NB4 (cell line): ENCODE results near the gene NISCH.

ENCODE experiments used
- DNase-seq: peaks from one replicate; pipeline ENCODE4 v3.0.0; 2010; ENCODE audit warnings: low read depth
- H3K4me3 ChIP-seq: one replicate; pipeline ENCODE4 v1.5.1; 2011; ENCODE audit warnings: mild to moderate bottlenecking, low read depth, low read length, moderate library complexity
- MYC ChIP-seq: IDR thresholded peaks from 2 replicates; pipeline ENCODE4 v1.6.1; 2011; ENCODE audit warnings: low read depth, low read length
- POLR2A ChIP-seq: IDR thresholded peaks from 2 replicates; pipeline ENCODE4 v1.6.1; 2011; ENCODE audit warnings: mild to moderate bottlenecking; ENCODE audit not compliant: insufficient read length; ENCODE audit errors: extremely low read depth
- TF ChIP-seq, protein P1 (sequence below): IDR thresholded peaks from one replicate; pipeline ENCODE4 v1.5.1; 2012; ENCODE audit warnings: low read depth, low read length
- TF ChIP-seq, protein P2 (sequence below): IDR thresholded peaks from 2 replicates; pipeline ENCODE4 v1.6.1; 2011; ENCODE audit warnings: low read depth, low read length

The NISCH gene

DNA sequence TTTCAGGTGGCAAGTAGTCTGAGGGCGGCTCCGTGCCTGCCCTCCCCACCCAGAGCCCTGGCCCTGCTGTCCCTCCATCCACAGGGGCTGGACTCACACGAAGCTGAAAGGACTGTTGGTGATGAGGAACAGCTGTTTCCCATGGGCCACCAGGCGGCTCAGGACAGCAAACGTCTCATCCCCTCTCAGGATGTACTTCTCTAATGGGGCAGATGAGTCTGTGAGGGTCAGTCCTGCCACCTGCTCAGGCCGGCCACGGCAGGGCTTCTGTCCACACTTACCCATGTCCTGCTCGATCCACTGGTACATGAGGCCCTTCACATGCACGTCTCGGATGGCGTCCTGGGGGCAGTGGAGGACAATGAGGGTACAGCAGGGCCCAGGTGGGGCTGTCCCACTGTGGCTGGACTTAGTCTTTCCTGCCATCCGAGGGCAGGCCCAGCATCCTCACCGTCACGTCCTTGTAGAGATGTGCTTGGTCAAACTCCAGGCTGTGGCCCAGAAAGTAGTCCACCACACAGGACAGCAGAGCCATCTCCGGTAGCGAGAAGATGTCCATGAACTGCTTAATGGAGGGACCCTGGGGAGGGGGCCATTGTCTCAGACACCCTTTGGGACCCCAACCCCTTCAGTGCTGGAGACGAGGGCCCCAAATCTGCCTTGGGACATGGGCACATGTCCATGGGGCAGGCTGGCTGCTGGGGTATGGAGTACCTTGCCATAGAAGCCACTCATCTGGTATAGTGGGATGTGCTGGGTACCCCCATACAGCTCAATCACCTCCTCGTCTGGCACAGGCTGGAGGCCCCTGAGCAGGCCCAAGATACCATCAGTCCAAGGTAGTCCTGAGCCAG is 72.6 kb downstream of the NISCH start:
- H3K4me3 ChIP-seq, result no peak overlapping the region
- no peak for DNase-seq
- TF ChIP-seq, protein P1, sequence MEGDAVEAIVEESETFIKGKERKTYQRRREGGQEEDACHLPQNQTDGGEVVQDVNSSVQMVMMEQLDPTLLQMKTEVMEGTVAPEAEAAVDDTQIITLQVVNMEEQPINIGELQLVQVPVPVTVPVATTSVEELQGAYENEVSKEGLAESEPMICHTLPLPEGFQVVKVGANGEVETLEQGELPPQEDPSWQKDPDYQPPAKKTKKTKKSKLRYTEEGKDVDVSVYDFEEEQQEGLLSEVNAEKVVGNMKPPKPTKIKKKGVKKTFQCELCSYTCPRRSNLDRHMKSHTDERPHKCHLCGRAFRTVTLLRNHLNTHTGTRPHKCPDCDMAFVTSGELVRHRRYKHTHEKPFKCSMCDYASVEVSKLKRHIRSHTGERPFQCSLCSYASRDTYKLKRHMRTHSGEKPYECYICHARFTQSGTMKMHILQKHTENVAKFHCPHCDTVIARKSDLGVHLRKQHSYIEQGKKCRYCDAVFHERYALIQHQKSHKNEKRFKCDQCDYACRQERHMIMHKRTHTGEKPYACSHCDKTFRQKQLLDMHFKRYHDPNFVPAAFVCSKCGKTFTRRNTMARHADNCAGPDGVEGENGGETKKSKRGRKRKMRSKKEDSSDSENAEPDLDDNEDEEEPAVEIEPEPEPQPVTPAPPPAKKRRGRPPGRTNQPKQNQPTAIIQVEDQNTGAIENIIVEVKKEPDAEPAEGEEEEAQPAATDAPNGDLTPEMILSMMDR, result no peak
- TF ChIP-seq POLR2A (no peak), MYC (no peak)

DNA sequence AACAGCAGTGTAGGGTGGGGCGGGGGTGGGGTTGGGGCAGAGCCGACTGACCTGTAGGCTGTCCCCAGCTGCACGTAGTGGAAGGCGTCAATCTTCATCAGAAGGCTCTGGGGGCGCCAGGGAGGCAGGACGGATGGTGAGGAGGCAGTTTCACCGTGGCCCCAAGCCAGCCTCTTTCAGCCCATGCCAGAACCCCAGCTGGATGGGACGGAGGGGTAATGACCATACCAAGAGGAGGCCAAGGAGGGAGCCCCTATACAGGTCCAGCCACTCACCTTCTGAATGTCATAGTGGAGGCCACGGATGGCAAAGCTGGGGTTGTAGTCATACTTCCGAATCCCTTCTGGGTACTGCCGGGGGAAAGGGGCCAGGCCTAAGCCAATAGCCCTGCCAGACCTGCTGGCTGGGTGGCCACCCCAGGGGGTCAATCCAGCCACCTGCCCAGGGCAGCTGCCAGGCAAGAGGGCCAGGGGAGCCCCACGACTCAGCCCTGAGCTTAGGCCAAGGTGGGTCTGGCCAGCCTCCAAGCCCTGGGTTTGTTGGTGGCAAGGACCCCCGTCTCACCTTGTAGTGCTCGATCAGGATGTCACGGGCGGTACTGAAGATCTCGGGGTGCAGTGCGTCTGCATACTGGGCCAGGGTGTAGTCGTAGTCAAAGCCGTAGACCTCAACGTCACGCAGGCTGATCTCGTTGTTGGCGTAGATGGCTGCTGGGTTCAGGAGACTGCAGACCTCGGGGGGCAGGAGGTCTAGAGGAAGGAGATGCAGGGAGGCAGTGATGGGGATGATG is 73.4 kb downstream of the NISCH start:
- H3K4me3 ChIP-seq, result no peak overlapping the region
- TF ChIP-seq MYC (no peak), POLR2A (no peak)
- TF ChIP-seq, protein P2, sequence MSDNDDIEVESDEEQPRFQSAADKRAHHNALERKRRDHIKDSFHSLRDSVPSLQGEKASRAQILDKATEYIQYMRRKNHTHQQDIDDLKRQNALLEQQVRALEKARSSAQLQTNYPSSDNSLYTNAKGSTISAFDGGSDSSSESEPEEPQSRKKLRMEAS, result no peak
- TF ChIP-seq, protein P1, result no peak
- DNase-seq, result no peak

DNA sequence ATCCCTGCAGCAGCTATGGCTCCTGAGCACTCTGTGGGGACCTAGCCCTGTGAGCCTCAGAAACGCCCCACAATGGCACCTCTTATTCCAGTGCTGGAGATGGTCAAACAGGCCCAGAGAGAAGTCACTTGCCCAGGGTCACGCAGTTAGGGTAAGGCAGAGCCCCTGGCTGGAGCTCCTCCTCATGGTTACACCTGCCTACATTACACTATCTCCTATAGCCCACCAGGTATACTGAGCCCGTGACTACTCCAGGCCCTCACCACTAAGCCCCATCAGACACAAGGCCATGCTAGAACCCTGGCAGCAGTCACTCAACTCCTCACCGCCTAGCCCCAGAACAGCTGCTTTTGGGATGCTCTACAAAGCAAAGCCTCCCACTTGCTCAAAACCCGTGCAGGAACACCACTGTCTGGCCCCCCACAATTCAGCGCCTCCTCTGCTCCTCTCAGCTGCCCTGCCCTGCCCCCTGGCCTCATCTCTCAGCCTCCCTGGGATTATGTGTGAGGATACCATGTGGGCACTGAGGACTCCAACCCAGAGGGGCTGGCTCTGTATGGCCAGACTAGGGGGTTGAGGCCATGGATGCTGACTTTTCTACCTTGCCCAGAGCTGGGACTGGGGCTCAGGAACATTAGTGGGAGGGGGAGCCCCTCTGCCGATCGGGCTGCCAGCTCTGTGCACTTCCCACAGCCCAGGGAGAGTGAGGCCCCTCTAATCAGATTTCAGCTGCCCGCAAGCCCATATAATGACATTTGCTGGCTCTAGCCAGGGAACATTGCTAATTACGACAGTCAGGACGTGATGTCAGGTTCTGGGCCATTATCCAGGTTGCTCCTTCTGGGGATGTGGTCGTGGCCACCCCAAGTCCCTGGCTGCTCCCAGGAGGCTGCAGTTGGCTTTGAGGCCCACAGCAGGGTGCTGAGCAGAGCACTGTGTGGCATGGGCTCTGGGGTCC is 74.3 kb downstream of the NISCH start:
- peak overlapping the region; percentile 21 for H3K4me3 ChIP-seq
- peak; percentile 40 for DNase-seq
- TF ChIP-seq, protein P1, result no peak
- TF ChIP-seq, protein P2, result no peak
- TF ChIP-seq POLR2A, result no peak
- no peak for TF ChIP-seq MYC

DNA sequence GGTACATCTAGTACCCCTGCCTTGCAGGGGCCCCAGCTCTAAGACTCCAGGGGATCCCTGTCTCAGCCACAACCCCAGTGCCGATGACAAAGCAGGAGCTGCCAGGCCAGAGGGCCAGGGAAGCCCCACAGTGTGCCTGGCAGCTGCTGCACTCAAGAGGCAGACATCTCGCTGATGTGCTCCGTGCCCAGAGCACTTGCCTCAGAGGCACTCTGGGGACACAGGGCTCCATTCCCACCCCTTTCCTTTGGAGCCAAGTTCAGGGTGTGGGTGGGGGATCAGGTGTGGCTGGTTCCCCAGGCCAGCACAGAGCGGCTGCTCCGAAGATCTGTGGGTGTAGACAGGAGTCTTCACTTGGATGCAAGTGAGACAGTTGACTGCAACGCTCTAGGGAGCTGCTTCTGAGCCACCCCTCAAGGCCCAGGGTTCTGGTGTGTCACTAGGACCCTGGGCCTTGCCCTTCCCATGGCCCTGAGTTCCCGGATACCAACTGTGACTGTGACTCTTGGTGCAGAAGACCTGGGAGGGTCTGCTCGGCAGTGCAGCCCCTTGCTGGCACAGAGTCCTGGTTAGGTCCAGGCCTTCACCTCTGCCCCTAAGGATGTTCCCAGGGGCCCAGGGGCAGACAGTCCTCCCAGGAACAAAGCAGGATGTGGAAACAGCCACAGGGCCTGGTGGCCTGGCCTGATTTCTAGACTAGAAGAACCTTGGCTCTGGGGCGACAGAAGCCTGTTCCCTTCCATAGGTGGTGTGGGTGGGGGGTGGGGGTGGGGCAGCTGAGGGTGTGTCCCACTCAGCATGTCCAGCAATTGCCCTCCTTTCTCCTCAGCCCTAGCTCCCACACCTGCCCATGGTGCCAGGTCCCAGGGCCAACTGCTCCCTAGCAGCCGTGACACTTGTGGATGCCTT is 75.8 kb downstream of the NISCH start:
- TF ChIP-seq POLR2A, result no peak
- TF ChIP-seq, protein P1, result no peak
- TF ChIP-seq, protein P2, result no peak
- no peak for TF ChIP-seq MYC
- H3K4me3 ChIP-seq, result peak overlapping the region; percentile 82
- no peak for DNase-seq
